GM12892 (cell line): ENCODE measurements around the gene PTRH1.
A peak's percentile ranks its signal among the peaks of the same experiment; 100 is the strongest.

Source experiments
- DNase-seq: peaks from one replicate; pipeline ENCODE4 v3.0.0; 2011; ENCODE audit not compliant: insufficient read length
- FAIRE-seq: peaks from 2 replicates; lab custom pipeline; 2011; peaks lifted over from hg19 to GRCh38; lab: Jason Lieb, UNC
- POLR2A ChIP-seq: IDR thresholded peaks from 2 replicates; pipeline ENCODE4 v1.6.1; 2011; ENCODE audit warnings: low read depth, low read length, control low read depth
- POLR2AphosphoS5 ChIP-seq: IDR thresholded peaks from 2 replicates; pipeline ENCODE4 v1.6.1; 2011; ENCODE audit warnings: low read depth, low read length, control low read depth
- TAF1 ChIP-seq: IDR thresholded peaks from 2 replicates; pipeline ENCODE4 v1.6.1; 2011; ENCODE audit warnings: low read depth, mild to moderate bottlenecking, control low read depth, low read length, borderline replicate concordance

PTRH1 gene

GRCh38 chr9:127700594-127701255 is 14.7 kb downstream of the PTRH1 start:
- FAIRE-seq (no peak), DNase-seq (no peak)
- TF ChIP-seq TAF1: no peak
- no peak for TF ChIP-seq POLR2AphosphoS5
- no peak for TF ChIP-seq POLR2A

GRCh38 chr9:127700140-127700539 is 15.3 kb downstream of the PTRH1 start:
- no peak for TF ChIP-seq TAF1
- TF ChIP-seq POLR2AphosphoS5: no peak
- no peak for TF ChIP-seq POLR2A
- DNase-seq (no peak), FAIRE-seq (no peak)

- FAIRE-seq: no peak
- peak; percentile 88 for DNase-seq
- no peak for TF ChIP-seq POLR2A
- TF ChIP-seq TAF1: no peak
- no peak for TF ChIP-seq POLR2AphosphoS5
These were observed 16.3 kb downstream of the PTRH1 start for GRCh38 chr9:127698985-127699670.

- FAIRE-seq (no peak), DNase-seq (no peak)
- TF ChIP-seq TAF1: no peak
- no peak for TF ChIP-seq POLR2A
- TF ChIP-seq POLR2AphosphoS5: no peak
These were observed 17.1 kb downstream of the PTRH1 start for GRCh38 chr9:127698386-127698785.

- TF ChIP-seq TAF1: no peak
- TF ChIP-seq POLR2A: no peak
- TF ChIP-seq POLR2AphosphoS5: no peak
- FAIRE-seq: no peak
- DNase-seq: no peak
These were observed 17.9 kb downstream of the PTRH1 start for GRCh38 chr9:127697575-127697974.

GRCh38 chr9:127694890-127695720 is 20.4 kb downstream of the PTRH1 start:
- FAIRE-seq (no peak), DNase-seq (no peak)
- TF ChIP-seq TAF1 (no peak), POLR2AphosphoS5 (no peak), POLR2A (no peak)

- no peak for DNase-seq
- FAIRE-seq: no peak
- no peak for TF ChIP-seq TAF1
These were observed 21.8 kb downstream of the PTRH1 start for GRCh38 chr9:127693697-127694096.

GRCh38 chr9:127693143-127693542 is 22.3 kb downstream of the PTRH1 start:
- DNase-seq (no peak), FAIRE-seq (no peak)
- no peak for TF ChIP-seq TAF1
- TF ChIP-seq POLR2A: no peak
- no peak for TF ChIP-seq POLR2AphosphoS5

- TF ChIP-seq POLR2A (no peak), TAF1 (no peak), POLR2AphosphoS5 (no peak)
- FAIRE-seq: no peak
- no peak for DNase-seq
These were observed 23.4 kb downstream of the PTRH1 start for GRCh38 chr9:127692071-127692470.

- FAIRE-seq (no peak), DNase-seq (no peak)
- no peak for TF ChIP-seq POLR2A
- no peak for TF ChIP-seq POLR2AphosphoS5
- no peak for TF ChIP-seq TAF1
These were observed 24.7 kb downstream of the PTRH1 start for GRCh38 chr9:127690735-127691134.

- FAIRE-seq: no peak
- DNase-seq: no peak
- TF ChIP-seq TAF1: no peak
- TF ChIP-seq POLR2AphosphoS5: no peak
- TF ChIP-seq POLR2A: no peak
These were observed 26.0 kb downstream of the PTRH1 start for GRCh38 chr9:127689329-127690000.
